GM23338 (cell line): Measurements from ENCODE around the gene CXCL8. TPM values are rescaled to one million over a fixed set of nuclear protein-coding genes. Genes with fewer than 3 reads are reported as not detected.
A peak's percentile ranks its signal among the peaks of the same experiment; 100 is the strongest.

ENCODE experiments used
- ATAC-seq: fragments of 200-7000 bp; cut with Tn5 transposase; 3 replicates; pipeline ENCODE4 v1.9.1; 2020
- DNase-seq: peaks from one replicate; pipeline ENCODE4 v3.0.0-alpha.2; 2015; ENCODE audit warnings: low spot score
- H2AFZ ChIP-seq: fragments of 200-600 bp; sonication (generic); 2 replicates; pipeline ENCODE4 v1.8.0; 2016; ENCODE audit warnings: antibody characterized with exemption, mild to moderate bottlenecking, moderate library complexity
- H3F3A ChIP-seq: fragments of 200-600 bp; sonication (generic); replicated peaks from 2 replicates; pipeline ENCODE4 v1.8.0; 2017; ENCODE audit warnings: antibody characterized with exemption, mixed run types, low read depth
- H3K27ac ChIP-seq: fragments of 200-600 bp; sonication (generic); 2 replicates; pipeline ENCODE4 v1.6.1; 2016; ENCODE audit warnings: low read depth
- H3K27me3 ChIP-seq: fragments of 200-600 bp; sonication (generic); 2 replicates; pipeline ENCODE4 v1.8.0; 2016; ENCODE audit warnings: mild to moderate bottlenecking, mixed run types, moderate library complexity; ENCODE audit not compliant: insufficient read depth
- H3K36me3 ChIP-seq: fragments of 200-600 bp; sonication (generic); 2 replicates; pipeline ENCODE4 v1.8.0; 2016; ENCODE audit warnings: mild to moderate bottlenecking; ENCODE audit not compliant: insufficient read depth
- H3K4me1 ChIP-seq: fragments of 200-600 bp; sonication (generic); 2 replicates; pipeline ENCODE4 v1.8.0; 2016; ENCODE audit warnings: mild to moderate bottlenecking, moderate library complexity; ENCODE audit not compliant: insufficient read depth
- H3K4me2 ChIP-seq: fragments of 200-600 bp; sonication (generic); 2 replicates; pipeline ENCODE4 v1.7.1; 2017; ENCODE audit warnings: mixed run types
- H3K4me3 ChIP-seq: fragments of 200-600 bp; sonication (generic); 2 replicates; pipeline ENCODE4 v1.6.1; 2016; ENCODE audit warnings: mixed run types
- H3K79me2 ChIP-seq: fragments of 200-600 bp; sonication (generic); replicated peaks from 2 replicates; pipeline ENCODE4 v1.8.0; 2017; ENCODE audit warnings: mild to moderate bottlenecking; ENCODE audit not compliant: insufficient read depth
- H3K9me2 ChIP-seq: fragments of 200-600 bp; sonication (generic); 2 replicates; pipeline ENCODE4 v1.8.0; 2017; ENCODE audit not compliant: insufficient read depth
- H4K20me1 ChIP-seq: fragments of 200-600 bp; sonication (generic); replicated peaks from 2 replicates; pipeline ENCODE4 v1.8.0; 2017; ENCODE audit warnings: mild to moderate bottlenecking; ENCODE audit not compliant: insufficient read depth
- H3K27ac Mint-ChIP-seq: 2 replicates; pipeline ENCODE4 v1.8.0; 2020; ENCODE audit warnings: inconsistent platforms, mild to moderate bottlenecking, moderate library complexity, mixed read lengths
- H3K27me3 Mint-ChIP-seq: 3 replicates; pipeline ENCODE4 v1.8.0; 2022; ENCODE audit warnings: low read depth, mild to moderate bottlenecking, moderate library complexity, mixed read lengths, inconsistent platforms; ENCODE audit not compliant: insufficient read depth, poor library complexity
- H3K36me3 Mint-ChIP-seq: 3 replicates; pipeline ENCODE4 v1.8.0; 2021; ENCODE audit warnings: low read depth, mild to moderate bottlenecking, inconsistent platforms, moderate library complexity, mixed read lengths
- H3K4me1 Mint-ChIP-seq: 3 replicates; pipeline ENCODE4 v1.8.0; 2020; ENCODE audit warnings: mild to moderate bottlenecking, inconsistent platforms, mixed read lengths
- H3K4me3 Mint-ChIP-seq: 3 replicates; pipeline ENCODE4 v1.8.0; 2021; ENCODE audit warnings: moderate library complexity, mild to moderate bottlenecking, inconsistent platforms, mixed read lengths
- H3K9me3 Mint-ChIP-seq: 3 replicates; pipeline ENCODE4 v1.8.0; 2020; ENCODE audit warnings: moderate library complexity, mild to moderate bottlenecking, inconsistent platforms, mixed read lengths
- CREB1 ChIP-seq: fragments of 250-450 bp; sonication (Bioruptor Pico); IDR thresholded peaks from 2 replicates; pipeline ENCODE4 v1.5.0; 2020; ENCODE audit warnings: low read depth, mild to moderate bottlenecking, moderate library complexity
- ETS1 ChIP-seq: IDR thresholded peaks from 2 replicates; pipeline ENCODE4 v1.6.1; 2016; ENCODE audit warnings: antibody characterized with exemption
- EZH2 ChIP-seq: fragments of 200-600 bp; sonication (generic); IDR thresholded peaks from one replicate; pipeline ENCODE4 v1.8.0; 2017; ENCODE audit warnings: antibody characterized with exemption, mild to moderate bottlenecking, low read depth; ENCODE audit not compliant: unreplicated experiment
- EZH2phosphoT487 ChIP-seq: fragments of 200-600 bp; sonication (generic); IDR thresholded peaks from one replicate; pipeline ENCODE4 v1.8.1; 2018; ENCODE audit warnings: antibody characterized with exemption; ENCODE audit not compliant: unreplicated experiment
- JUNB ChIP-seq: IDR thresholded peaks from one replicate; pipeline ENCODE4 v1.6.1; 2016; ENCODE audit warnings: antibody characterized with exemption; ENCODE audit not compliant: unreplicated experiment
- NANOG ChIP-seq: IDR thresholded peaks from 2 replicates; pipeline ENCODE4 v1.6.1; 2016; ENCODE audit warnings: antibody characterized with exemption, borderline replicate concordance
- POLR2AphosphoS5 ChIP-seq: IDR thresholded peaks from 2 replicates; pipeline ENCODE4 v1.6.1; 2016; ENCODE audit warnings: antibody characterized with exemption, low read depth
- STAT1 ChIP-seq: IDR thresholded peaks from one replicate; pipeline ENCODE4 v1.6.1; 2016; ENCODE audit warnings: antibody characterized with exemption; ENCODE audit not compliant: unreplicated experiment
- ZNF114 ChIP-seq: fragments of 250-450 bp; sonication (Bioruptor Pico); IDR thresholded peaks from 2 replicates; pipeline ENCODE4 v1.5.0; 2020; ENCODE audit warnings: mild to moderate bottlenecking, moderate library complexity
- ZNF331 ChIP-seq: fragments of 250-450 bp; sonication (Bioruptor Pico); IDR thresholded peaks from 2 replicates; pipeline ENCODE4 v1.5.0; 2020; ENCODE audit warnings: low read depth, mild to moderate bottlenecking, moderate library complexity
- ZNF462 ChIP-seq: fragments of 250-450 bp; sonication (Bioruptor Pico); IDR thresholded peaks from 2 replicates; pipeline ENCODE4 v1.5.0; 2020; ENCODE audit warnings: mild to moderate bottlenecking, moderate library complexity
- polyA plus RNA-seq: library from polyadenylated mRNA; unstranded; fragments of >200 nt; fragmentation: Nextera tagmentation; extraction: Ambion mirVana; gene quantifications from 2 replicates; pipeline ENCODE4 v1.2.1, GENCODE V29; 2016
- total RNA-seq: library from RNA; depleted of rRNA; stranded (reverse); fragments of >200 nt; shearing (Covaris generic); gene quantifications from 2 replicates; pipeline ENCODE4 v1.2.3, GENCODE V29; 2014
- TF ChIP-seq, protein P1 (sequence below), 2 experiments: fragments of 200-600 bp in 1 of 2; sonication (generic) in 1 of 2; conservative IDR thresholded peaks; 2 replicates each; pipeline versions ENCODE4 v1.5.1 to v1.6.1; 2016 to 2017; ENCODE audit warnings: antibody characterized with exemption in 2 of 2, low read depth in 2 of 2, mild to moderate bottlenecking in 2 of 2, moderate library complexity in 1 of 2
- TF ChIP-seq, protein P2 (sequence below): IDR thresholded peaks from one replicate; pipeline ENCODE4 v1.6.1; 2018; ENCODE audit warnings: antibody characterized with exemption; ENCODE audit not compliant: unreplicated experiment

The CXCL8 gene
- total and polyA plus RNA-seq, 2 experiments from 2014 or later = 0.11 TPM; not detected in 1

- Histone ChIP-seq H3K27me3 (no peaks in the 10 kb centered on the region), H3K4me1 (peaks cover 24% of the 10 kb centered on the region), H3K4me3 (no peak overlapping the region), H3K27ac (no peak overlapping the region), H4K20me1 (no peaks in the 10 kb centered on the region), H3K9me2 (peaks cover 26% of the 10 kb centered on the region), H2AFZ (peak overlapping the region; percentile 18; the same call in 1 of the 2 replicates), H3F3A (no peaks in the 10 kb centered on the region), H3K79me2 (no peaks in the 10 kb centered on the region), H3K36me3 (no peaks in the 10 kb centered on the region), H3K4me2 (no peak overlapping the region)
- no peaks in the 10 kb centered on the region for H3K36me3 Mint-ChIP-seq
- H3K27ac Mint-ChIP-seq = no peak overlapping the region
- DNase-seq (no peak), ATAC-seq (no peak)
- H3K9me3 Mint-ChIP-seq = no peaks in the 10 kb centered on the region
- TF ChIP-seq ZNF331 (CRISPR knock-in tag) (no peak), CREB1 (CRISPR knock-in tag) (no peak), STAT1 (no peak), NANOG (no peak), POLR2AphosphoS5 (no peak), ETS1 (no peak), JUNB (no peak), ZNF462 (no peak), EZH2 (no peak), EZH2phosphoT487 (no peak), ZNF114 (CRISPR knock-in tag) (no peak)
- TF ChIP-seq, protein P1, sequence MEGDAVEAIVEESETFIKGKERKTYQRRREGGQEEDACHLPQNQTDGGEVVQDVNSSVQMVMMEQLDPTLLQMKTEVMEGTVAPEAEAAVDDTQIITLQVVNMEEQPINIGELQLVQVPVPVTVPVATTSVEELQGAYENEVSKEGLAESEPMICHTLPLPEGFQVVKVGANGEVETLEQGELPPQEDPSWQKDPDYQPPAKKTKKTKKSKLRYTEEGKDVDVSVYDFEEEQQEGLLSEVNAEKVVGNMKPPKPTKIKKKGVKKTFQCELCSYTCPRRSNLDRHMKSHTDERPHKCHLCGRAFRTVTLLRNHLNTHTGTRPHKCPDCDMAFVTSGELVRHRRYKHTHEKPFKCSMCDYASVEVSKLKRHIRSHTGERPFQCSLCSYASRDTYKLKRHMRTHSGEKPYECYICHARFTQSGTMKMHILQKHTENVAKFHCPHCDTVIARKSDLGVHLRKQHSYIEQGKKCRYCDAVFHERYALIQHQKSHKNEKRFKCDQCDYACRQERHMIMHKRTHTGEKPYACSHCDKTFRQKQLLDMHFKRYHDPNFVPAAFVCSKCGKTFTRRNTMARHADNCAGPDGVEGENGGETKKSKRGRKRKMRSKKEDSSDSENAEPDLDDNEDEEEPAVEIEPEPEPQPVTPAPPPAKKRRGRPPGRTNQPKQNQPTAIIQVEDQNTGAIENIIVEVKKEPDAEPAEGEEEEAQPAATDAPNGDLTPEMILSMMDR (conservative IDR thresholded peaks at IDR 0.05; ENCODE audit: low read depth in 2 of 2) = no peak
- TF ChIP-seq, protein P2, sequence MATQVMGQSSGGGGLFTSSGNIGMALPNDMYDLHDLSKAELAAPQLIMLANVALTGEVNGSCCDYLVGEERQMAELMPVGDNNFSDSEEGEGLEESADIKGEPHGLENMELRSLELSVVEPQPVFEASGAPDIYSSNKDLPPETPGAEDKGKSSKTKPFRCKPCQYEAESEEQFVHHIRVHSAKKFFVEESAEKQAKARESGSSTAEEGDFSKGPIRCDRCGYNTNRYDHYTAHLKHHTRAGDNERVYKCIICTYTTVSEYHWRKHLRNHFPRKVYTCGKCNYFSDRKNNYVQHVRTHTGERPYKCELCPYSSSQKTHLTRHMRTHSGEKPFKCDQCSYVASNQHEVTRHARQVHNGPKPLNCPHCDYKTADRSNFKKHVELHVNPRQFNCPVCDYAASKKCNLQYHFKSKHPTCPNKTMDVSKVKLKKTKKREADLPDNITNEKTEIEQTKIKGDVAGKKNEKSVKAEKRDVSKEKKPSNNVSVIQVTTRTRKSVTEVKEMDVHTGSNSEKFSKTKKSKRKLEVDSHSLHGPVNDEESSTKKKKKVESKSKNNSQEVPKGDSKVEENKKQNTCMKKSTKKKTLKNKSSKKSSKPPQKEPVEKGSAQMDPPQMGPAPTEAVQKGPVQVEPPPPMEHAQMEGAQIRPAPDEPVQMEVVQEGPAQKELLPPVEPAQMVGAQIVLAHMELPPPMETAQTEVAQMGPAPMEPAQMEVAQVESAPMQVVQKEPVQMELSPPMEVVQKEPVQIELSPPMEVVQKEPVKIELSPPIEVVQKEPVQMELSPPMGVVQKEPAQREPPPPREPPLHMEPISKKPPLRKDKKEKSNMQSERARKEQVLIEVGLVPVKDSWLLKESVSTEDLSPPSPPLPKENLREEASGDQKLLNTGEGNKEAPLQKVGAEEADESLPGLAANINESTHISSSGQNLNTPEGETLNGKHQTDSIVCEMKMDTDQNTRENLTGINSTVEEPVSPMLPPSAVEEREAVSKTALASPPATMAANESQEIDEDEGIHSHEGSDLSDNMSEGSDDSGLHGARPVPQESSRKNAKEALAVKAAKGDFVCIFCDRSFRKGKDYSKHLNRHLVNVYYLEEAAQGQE = no peak
- peaks cover 30% of the 10 kb centered on the region for H3K4me1 Mint-ChIP-seq
- H3K4me3 Mint-ChIP-seq = no peak overlapping the region
- H3K27me3 Mint-ChIP-seq = no peaks in the 10 kb centered on the region
Observed at GRCh38 chr4:73702796-73703287, 37.5 kb upstream of the CXCL8 start.
